Panc1 (cell line): Measurements from ENCODE around the gene LHPP. TPM values are rescaled to one million over a fixed set of nuclear protein-coding genes. Genes with fewer than 3 reads are reported as not detected.

Experiments
- ATAC-seq: fragments of 200-7000 bp; cut with Tn5 transposase; 2 replicates; pipeline ENCODE4 v1.9.1; 2020; ENCODE audit warnings: mild to moderate bottlenecking, moderate library complexity
- BruUV-seq: library from RNA; stranded (reverse); fragments of 400-500 nt; replicated peaks from 2 replicates; lab custom pipeline; 2021; lab: Mats Ljungman, UMichigan
- CTCF ChIA-PET: fragments of 300-600 bp; sonication (Branson Sonifier 250); formaldehyde crosslinking; loops from one replicate; lab custom pipeline; 2022; ENCODE audit warnings: antibody characterized with exemption; lab: Charles Lee
- POLR2A ChIA-PET: fragments of 300-600 bp; sonication (Branson Sonifier 250); formaldehyde crosslinking; loops from one replicate; lab custom pipeline; 2022; ENCODE audit warnings: antibody characterized with exemption; lab: Charles Lee
- DNase-seq: peaks from one replicate; pipeline ENCODE4 v3.0.0-alpha.2; 2010; ENCODE audit warnings: low read depth, low spot score
- H3K27ac ChIP-seq: 2 replicates; pipeline ENCODE4 v1.5.1; 2011; ENCODE audit warnings: mild to moderate bottlenecking, low read length, inconsistent platforms
- H3K27me3 ChIP-seq: fragments of 200-500 bp; sonication (Bioruptor generic); 2 replicates; pipeline ENCODE4 v1.6.0; 2014; ENCODE audit warnings: low read length, inconsistent platforms; ENCODE audit not compliant: control insufficient read depth, insufficient read depth
- H3K36me3 ChIP-seq: fragments of 200-500 bp; sonication (Bioruptor generic); 2 replicates; pipeline ENCODE4 v1.5.1; 2014; ENCODE audit warnings: inconsistent platforms, mild to moderate bottlenecking, low read length, moderate library complexity; ENCODE audit not compliant: control insufficient read depth, insufficient read depth
- H3K4me1 ChIP-seq: 2 replicates; pipeline ENCODE4 v1.5.1; 2011; ENCODE audit warnings: inconsistent platforms, mild to moderate bottlenecking, low read length, moderate library complexity; ENCODE audit not compliant: control insufficient read depth, insufficient read depth
- H3K4me3 ChIP-seq, 2 experiments: 2 replicates each; pipeline ENCODE4 v1.5.1; 2011 to 2012; ENCODE audit warnings: low read depth in 2 of 2, low read length in 2 of 2, mild to moderate bottlenecking in 2 of 2, inconsistent platforms in 1 of 2, moderate library complexity in 1 of 2
- H3K9me3 ChIP-seq: fragments of 200-500 bp; sonication (Bioruptor generic); 2 replicates; pipeline ENCODE4 v1.5.1; 2014; ENCODE audit warnings: low read depth, mild to moderate bottlenecking, inconsistent platforms, low read length, moderate library complexity; ENCODE audit not compliant: control insufficient read depth, insufficient read depth
- CTCF ChIP-seq: fragments of 450-650 bp; IDR thresholded peaks from 2 replicates; pipeline ENCODE4 v1.5.1; 2017; ENCODE audit warnings: mild to moderate bottlenecking
- POLR2AphosphoS5 ChIP-seq: IDR thresholded peaks from 2 replicates; pipeline ENCODE4 v1.6.1; 2012; ENCODE audit warnings: mild to moderate bottlenecking, low read depth, low read length, moderate library complexity
- SIN3A ChIP-seq: IDR thresholded peaks from 2 replicates; pipeline ENCODE4 v1.6.1; 2012; ENCODE audit warnings: low read depth, mild to moderate bottlenecking, low read length, moderate library complexity, borderline replicate concordance; ENCODE audit not compliant: insufficient read depth
- TCF7L2 ChIP-seq: IDR thresholded peaks from 2 replicates; pipeline ENCODE4 v1.6.1; 2011; ENCODE audit warnings: mild to moderate bottlenecking, low read depth, low read length, inconsistent platforms
- in situ Hi-C: cut with HindIII; loops from 2 replicates; pipeline ENCODE4 v1.10.0; 2016; ENCODE audit warnings: low sequenced_read_pairs, low pct_unique_long_range_greater_than_20kb
- intact Hi-C: fragments of 100-400 bp; cut with micrococcal nuclease; formaldehyde crosslinking; loops from one replicate; pipeline ENCODE4 v1.10.0; 2022; ENCODE audit not compliant: unreplicated experiment
- total RNA-seq: library from RNA; stranded (reverse); gene quantifications from one replicate; pipeline ENCODE4 v1.2.1, GENCODE V29; 2021; ENCODE audit not compliant: unreplicated experiment
- TF ChIP-seq, protein P1 (sequence below), 2 experiments: IDR thresholded peaks; 2 replicates each; pipeline ENCODE4 v1.6.1; 2011 to 2012; ENCODE audit warnings: low read depth in 2 of 2, control low read depth in 1 of 2, low read length in 1 of 2, mild to moderate bottlenecking in 1 of 2, moderate library complexity in 1 of 2; ENCODE audit not compliant: insufficient read depth in 1 of 2

LHPP gene
- total RNA-seq, 1 experiment from 2014 or later: 15.0 TPM

- Histone ChIP-seq H3K9me3 (no peaks in the 10 kb centered on the region), H3K4me1 (no peaks in the 10 kb centered on the region), H3K4me3 (no peak overlapping the region), H3K36me3 (no peaks in the 10 kb centered on the region), H3K27ac (no peak overlapping the region), H3K27me3 (no peaks in the 10 kb centered on the region; the same call in 1 of the 2 replicates)
- no TSS peak for BruUV-seq
- POLR2A ChIA-PET: no interaction called here
- CTCF ChIA-PET: no interaction called here
- intact Hi-C loops: no loop called here
- in situ Hi-C loops: no loop called here
- ATAC-seq (no peak), DNase-seq (no peak)
- TF ChIP-seq TCF7L2 (no peak), CTCF (no peak)
Observed at GRCh38 chr10:124570646-124571045, 109.0 kb downstream of the LHPP start.

DNA sequence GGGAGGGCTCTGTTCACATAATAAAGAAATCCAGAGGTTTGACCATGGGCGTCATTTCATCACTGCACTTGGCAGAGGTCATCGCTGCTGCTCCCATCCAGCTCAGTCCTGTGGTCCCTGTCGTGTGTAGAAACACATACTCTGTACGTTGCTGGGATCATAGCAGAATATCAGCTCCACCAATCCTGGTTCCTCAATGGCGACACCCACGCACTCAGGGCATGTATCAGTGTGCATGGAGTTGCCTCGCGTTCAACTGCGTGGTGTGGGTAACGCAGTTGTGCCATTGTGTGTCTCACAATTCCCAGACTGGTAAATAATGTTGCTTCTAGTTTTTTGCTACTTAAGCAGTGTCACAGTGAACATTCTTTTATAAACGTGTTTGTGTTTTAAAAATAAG lies 111.1 kb downstream of the LHPP start:
- ChIA-PET CTCF (no interaction called here), POLR2A (no interaction called here)
- H3K9me3 ChIP-seq: no peaks in the 10 kb centered on the region
- no peak for ATAC-seq
- H3K36me3 ChIP-seq: no peaks in the 10 kb centered on the region
- no peaks in the 10 kb centered on the region for H3K27me3 ChIP-seq
- BruUV-seq: no TSS peak
- in situ Hi-C loops (no loop called here), intact Hi-C loops (no loop called here)
- H3K4me3 ChIP-seq: no peak overlapping the region
- no peaks in the 10 kb centered on the region for H3K4me1 ChIP-seq
- no peak overlapping the region for H3K27ac ChIP-seq
- TF ChIP-seq POLR2AphosphoS5 (no peak), CTCF (no peak), TCF7L2 (no peak), SIN3A (no peak)
- TF ChIP-seq, protein P1, sequence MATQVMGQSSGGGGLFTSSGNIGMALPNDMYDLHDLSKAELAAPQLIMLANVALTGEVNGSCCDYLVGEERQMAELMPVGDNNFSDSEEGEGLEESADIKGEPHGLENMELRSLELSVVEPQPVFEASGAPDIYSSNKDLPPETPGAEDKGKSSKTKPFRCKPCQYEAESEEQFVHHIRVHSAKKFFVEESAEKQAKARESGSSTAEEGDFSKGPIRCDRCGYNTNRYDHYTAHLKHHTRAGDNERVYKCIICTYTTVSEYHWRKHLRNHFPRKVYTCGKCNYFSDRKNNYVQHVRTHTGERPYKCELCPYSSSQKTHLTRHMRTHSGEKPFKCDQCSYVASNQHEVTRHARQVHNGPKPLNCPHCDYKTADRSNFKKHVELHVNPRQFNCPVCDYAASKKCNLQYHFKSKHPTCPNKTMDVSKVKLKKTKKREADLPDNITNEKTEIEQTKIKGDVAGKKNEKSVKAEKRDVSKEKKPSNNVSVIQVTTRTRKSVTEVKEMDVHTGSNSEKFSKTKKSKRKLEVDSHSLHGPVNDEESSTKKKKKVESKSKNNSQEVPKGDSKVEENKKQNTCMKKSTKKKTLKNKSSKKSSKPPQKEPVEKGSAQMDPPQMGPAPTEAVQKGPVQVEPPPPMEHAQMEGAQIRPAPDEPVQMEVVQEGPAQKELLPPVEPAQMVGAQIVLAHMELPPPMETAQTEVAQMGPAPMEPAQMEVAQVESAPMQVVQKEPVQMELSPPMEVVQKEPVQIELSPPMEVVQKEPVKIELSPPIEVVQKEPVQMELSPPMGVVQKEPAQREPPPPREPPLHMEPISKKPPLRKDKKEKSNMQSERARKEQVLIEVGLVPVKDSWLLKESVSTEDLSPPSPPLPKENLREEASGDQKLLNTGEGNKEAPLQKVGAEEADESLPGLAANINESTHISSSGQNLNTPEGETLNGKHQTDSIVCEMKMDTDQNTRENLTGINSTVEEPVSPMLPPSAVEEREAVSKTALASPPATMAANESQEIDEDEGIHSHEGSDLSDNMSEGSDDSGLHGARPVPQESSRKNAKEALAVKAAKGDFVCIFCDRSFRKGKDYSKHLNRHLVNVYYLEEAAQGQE (IDR thresholded peaks at IDR 0.05; ENCODE audit: insufficient read depth in 1 of 2, low read depth in 2 of 2, low read length in 1 of 2): no peak
- DNase-seq: no peak
